HEK293 (cell line): ENCODE results near the gene BCL11A.

Experiments
- CTCF ChIA-PET: fragments of 350-600 bp; formaldehyde crosslinking; extraction: SDS; loops from one replicate; lab custom pipeline; 2021; ENCODE audit warnings: antibody characterized with exemption; lab: Yijun Ruan, JAX
- POLR2A ChIA-PET: fragments of 300-600 bp; formaldehyde crosslinking; extraction: SDS; loops from one replicate; lab custom pipeline; 2020; ENCODE audit warnings: antibody characterized with exemption, inconsistent platforms; lab: Yijun Ruan, JAX
- H3K27ac ChIP-seq: fragments of 200-500 bp; sonication (Bioruptor generic); 2 replicates; pipeline ENCODE4 v1.5.1; 2014; ENCODE audit warnings: low read depth, low read length, control low read depth, inconsistent platforms; ENCODE audit errors: extremely low read depth
- H3K36me3 ChIP-seq, 2 experiments: fragments of 200-500 bp in 1 of 2; sonication (Bioruptor generic) in 1 of 2; 1 replicate in 1 of 2; 2 replicates in 1 of 2; pipeline ENCODE4 v1.5.1; 2014 to 2017; ENCODE audit warnings: inconsistent platforms in 2 of 2, low read length in 2 of 2; ENCODE audit not compliant: control insufficient read depth in 2 of 2, insufficient read depth in 1 of 2
- H3K4me1 ChIP-seq: fragments of 200-500 bp; sonication (Bioruptor generic); 2 replicates; pipeline ENCODE4 v1.5.1; 2014; ENCODE audit warnings: mild to moderate bottlenecking, low read length, inconsistent platforms; ENCODE audit not compliant: control insufficient read depth, insufficient read depth
- H3K4me3 ChIP-seq: 2 replicates; pipeline ENCODE4 v1.5.1; 2011; ENCODE audit warnings: low read depth, mild to moderate bottlenecking, control low read depth, low read length, moderate library complexity
- H3K9me3 ChIP-seq: fragments of 200-500 bp; sonication (Bioruptor generic); 2 replicates; pipeline ENCODE4 v1.5.1; 2014; ENCODE audit warnings: low read depth, low read length, inconsistent platforms; ENCODE audit not compliant: control insufficient read depth, insufficient read depth
- EGR2 ChIP-seq: fragments of 450-650 bp; formaldehyde crosslinking; IDR thresholded peaks from 2 replicates; pipeline ENCODE4 v1.5.1; 2016; ENCODE audit warnings: low read depth, missing biosample characterization, missing genetic modification characterization
- ZBTB20 ChIP-seq: fragments of 450-650 bp; formaldehyde crosslinking; IDR thresholded peaks from 2 replicates; pipeline ENCODE4 v1.5.1; 2016; ENCODE audit warnings: missing biosample characterization, missing genetic modification characterization
- ZFP3 ChIP-seq: fragments of 450-650 bp; formaldehyde crosslinking; IDR thresholded peaks from 2 replicates; pipeline ENCODE4 v1.5.1; 2016; ENCODE audit warnings: low read depth, missing biosample characterization, missing genetic modification characterization
- ZNF140 ChIP-seq: fragments of 450-650 bp; formaldehyde crosslinking; IDR thresholded peaks from 2 replicates; pipeline ENCODE4 v1.5.1; 2016; ENCODE audit warnings: missing biosample characterization, missing genetic modification characterization
- ZNF23 ChIP-seq: fragments of 450-650 bp; formaldehyde crosslinking; IDR thresholded peaks from 2 replicates; pipeline ENCODE4 v1.5.1; 2016; ENCODE audit warnings: missing biosample characterization, missing genetic modification characterization, borderline replicate concordance
- ZNF239 ChIP-seq: fragments of 450-650 bp; formaldehyde crosslinking; IDR thresholded peaks from 2 replicates; pipeline ENCODE4 v1.5.1; 2016; ENCODE audit warnings: missing biosample characterization, missing genetic modification characterization
- ZNF335 ChIP-seq: fragments of 450-650 bp; formaldehyde crosslinking; conservative IDR thresholded peaks from 2 replicates; pipeline ENCODE4 v1.5.1; 2016; ENCODE audit warnings: missing biosample characterization, missing genetic modification characterization
- ZNF76 ChIP-seq: fragments of 450-650 bp; formaldehyde crosslinking; IDR thresholded peaks from 2 replicates; pipeline ENCODE4; 2016; ENCODE audit warnings: low read depth, missing biosample characterization, missing genetic modification characterization, borderline replicate concordance
- ZNF792 ChIP-seq: fragments of 450-650 bp; formaldehyde crosslinking; IDR thresholded peaks from 2 replicates; pipeline ENCODE4 v1.5.1; 2016; ENCODE audit warnings: missing biosample characterization, missing genetic modification characterization
- ZXDB ChIP-seq: fragments of 450-650 bp; formaldehyde crosslinking; IDR thresholded peaks from 2 replicates; pipeline ENCODE4 v1.5.1; 2016; ENCODE audit warnings: missing biosample characterization, missing genetic modification characterization
- TF ChIP-seq, protein P1 (sequence below): fragments of 450-650 bp; formaldehyde crosslinking; IDR thresholded peaks from 2 replicates; pipeline ENCODE4 v1.5.1; 2017; ENCODE audit warnings: missing biosample characterization, missing genetic modification characterization
- TF ChIP-seq, protein P2 (sequence below): fragments of 450-650 bp; formaldehyde crosslinking; conservative IDR thresholded peaks from 2 replicates; pipeline ENCODE4 v1.5.1; 2016; ENCODE audit warnings: low read depth, missing biosample characterization, missing genetic modification characterization
- TF ChIP-seq, protein P3 (sequence below): fragments of 450-650 bp; formaldehyde crosslinking; IDR thresholded peaks from 2 replicates; pipeline ENCODE4 v1.5.1; 2016; ENCODE audit warnings: missing biosample characterization, missing genetic modification characterization
- TF ChIP-seq, protein P4 (sequence below): fragments of 450-650 bp; formaldehyde crosslinking; IDR thresholded peaks from 2 replicates; pipeline ENCODE4 v1.5.1; 2016; ENCODE audit warnings: missing biosample characterization, missing genetic modification characterization
- TF ChIP-seq, protein P5 (sequence below): fragments of 450-650 bp; formaldehyde crosslinking; IDR thresholded peaks from 2 replicates; pipeline ENCODE4 v1.5.1; 2016; ENCODE audit warnings: missing biosample characterization, missing genetic modification characterization
- TF ChIP-seq, protein P6 (sequence below): fragments of 450-650 bp; formaldehyde crosslinking; IDR thresholded peaks from 2 replicates; pipeline ENCODE4 v1.5.1; 2016; ENCODE audit warnings: missing biosample characterization, missing genetic modification characterization

The BCL11A gene

DNA sequence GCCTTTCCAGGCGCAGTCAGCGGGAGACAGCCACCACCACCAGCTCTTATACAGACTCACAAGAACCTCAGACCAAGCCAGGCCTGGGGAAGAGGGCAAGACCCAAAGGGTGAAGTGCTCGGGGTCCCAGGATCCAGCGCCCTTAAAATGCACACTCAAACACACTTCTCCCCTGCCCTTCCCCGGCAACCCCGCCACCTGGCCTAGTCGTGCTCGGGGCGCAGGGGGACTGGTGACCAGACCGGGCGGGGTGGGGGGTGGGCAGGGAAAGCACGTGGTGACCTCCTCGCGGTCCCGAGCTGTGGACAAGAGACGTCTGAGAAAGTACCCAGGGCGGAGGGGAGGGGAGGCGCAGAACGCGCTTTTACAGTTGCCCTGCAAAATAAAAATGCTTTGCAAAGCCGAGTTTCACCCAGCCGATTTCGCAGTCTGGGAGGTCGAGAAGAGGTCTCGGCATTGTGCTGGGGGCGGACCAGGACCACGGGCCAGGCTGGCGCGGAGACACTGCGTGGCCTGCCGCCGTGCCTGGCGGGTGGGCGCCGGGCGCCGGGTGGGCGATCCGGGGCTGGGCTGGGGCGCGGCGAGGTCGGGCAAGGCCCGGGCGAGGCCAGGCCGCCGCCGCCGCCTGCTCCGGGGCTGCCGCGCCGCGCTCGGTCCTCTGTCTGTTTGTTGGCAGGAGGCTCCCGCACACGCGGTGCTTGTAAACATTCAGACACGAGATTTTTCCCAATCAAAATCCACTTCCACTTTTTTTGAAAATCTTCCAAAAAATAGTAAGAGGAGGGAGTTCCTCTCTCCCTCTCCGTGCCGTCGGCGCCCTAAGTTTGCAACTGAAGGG is 2.0 kb downstream of the BCL11A start (continued):
- TF ChIP-seq, protein P1, sequence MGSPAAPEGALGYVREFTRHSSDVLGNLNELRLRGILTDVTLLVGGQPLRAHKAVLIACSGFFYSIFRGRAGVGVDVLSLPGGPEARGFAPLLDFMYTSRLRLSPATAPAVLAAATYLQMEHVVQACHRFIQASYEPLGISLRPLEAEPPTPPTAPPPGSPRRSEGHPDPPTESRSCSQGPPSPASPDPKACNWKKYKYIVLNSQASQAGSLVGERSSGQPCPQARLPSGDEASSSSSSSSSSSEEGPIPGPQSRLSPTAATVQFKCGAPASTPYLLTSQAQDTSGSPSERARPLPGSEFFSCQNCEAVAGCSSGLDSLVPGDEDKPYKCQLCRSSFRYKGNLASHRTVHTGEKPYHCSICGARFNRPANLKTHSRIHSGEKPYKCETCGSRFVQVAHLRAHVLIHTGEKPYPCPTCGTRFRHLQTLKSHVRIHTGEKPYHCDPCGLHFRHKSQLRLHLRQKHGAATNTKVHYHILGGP (tag by site-specific recombination) = no peak
- TF ChIP-seq ZBTB20 = no peak; the same call in 1 of the 2 replicates
- no peak for TF ChIP-seq ZFP3 (tag by site-specific recombination)
- TF ChIP-seq EGR2 (tag by site-specific recombination) = no peak
- TF ChIP-seq ZNF140 = no peak
- no peak for TF ChIP-seq ZNF239 (tag by site-specific recombination)
- no peak for TF ChIP-seq ZNF76 (tag by site-specific recombination)
- no peak for TF ChIP-seq ZNF792
- TF ChIP-seq, protein P2, sequence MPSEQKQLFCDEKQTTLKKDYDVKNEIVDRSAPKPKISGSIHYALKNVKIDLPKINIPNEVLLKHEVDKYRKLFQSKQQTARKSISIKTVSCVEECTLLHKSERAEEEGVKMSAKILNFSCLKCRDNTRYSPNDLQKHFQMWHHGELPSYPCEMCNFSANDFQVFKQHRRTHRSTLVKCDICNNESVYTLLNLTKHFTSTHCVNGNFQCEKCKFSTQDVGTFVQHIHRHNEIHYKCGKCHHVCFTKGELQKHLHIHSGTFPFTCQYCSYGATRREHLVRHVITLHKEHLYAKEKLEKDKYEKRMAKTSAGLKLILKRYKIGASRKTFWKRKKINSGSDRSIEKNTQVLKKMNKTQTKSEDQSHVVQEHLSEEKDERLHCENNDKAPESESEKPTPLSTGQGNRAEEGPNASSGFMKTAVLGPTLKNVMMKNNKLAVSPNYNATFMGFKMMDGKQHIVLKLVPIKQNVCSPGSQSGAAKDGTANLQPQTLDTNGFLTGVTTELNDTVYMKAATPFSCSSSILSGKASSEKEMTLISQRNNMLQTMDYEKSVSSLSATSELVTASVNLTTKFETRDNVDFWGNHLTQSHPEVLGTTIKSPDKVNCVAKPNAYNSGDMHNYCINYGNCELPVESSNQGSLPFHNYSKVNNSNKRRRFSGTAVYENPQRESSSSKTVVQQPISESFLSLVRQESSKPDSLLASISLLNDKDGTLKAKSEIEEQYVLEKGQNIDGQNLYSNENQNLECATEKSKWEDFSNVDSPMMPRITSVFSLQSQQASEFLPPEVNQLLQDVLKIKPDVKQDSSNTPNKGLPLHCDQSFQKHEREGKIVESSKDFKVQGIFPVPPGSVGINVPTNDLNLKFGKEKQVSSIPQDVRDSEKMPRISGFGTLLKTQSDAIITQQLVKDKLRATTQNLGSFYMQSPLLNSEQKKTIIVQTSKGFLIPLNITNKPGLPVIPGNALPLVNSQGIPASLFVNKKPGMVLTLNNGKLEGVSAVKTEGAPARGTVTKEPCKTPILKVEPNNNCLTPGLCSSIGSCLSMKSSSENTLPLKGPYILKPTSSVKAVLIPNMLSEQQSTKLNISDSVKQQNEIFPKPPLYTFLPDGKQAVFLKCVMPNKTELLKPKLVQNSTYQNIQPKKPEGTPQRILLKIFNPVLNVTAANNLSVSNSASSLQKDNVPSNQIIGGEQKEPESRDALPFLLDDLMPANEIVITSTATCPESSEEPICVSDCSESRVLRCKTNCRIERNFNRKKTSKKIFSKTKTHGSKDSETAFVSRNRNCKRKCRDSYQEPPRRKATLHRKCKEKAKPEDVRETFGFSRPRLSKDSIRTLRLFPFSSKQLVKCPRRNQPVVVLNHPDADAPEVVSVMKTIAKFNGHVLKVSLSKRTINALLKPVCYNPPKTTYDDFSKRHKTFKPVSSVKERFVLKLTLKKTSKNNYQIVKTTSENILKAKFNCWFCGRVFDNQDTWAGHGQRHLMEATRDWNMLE (tag by site-specific recombination) = no peak

DNA sequence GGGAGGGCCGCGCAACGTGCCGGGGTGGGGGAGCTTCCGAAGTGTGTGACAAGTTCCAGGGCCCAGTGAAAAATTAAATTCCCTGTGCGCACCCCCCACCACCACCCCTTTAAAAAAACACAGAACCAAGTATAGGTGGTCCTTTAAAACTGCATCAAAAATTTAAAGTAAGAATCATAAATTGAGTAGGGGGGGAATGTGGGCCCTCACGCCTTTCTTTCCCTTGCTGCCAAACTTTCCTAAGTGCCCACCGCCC is 2.5 kb downstream of the BCL11A start:
- peak; percentile 13; the same call in 1 of the 2 replicates for TF ChIP-seq ZNF335 (tag by site-specific recombination)
- no peak for TF ChIP-seq ZXDB (tag by site-specific recombination)
- no peak for TF ChIP-seq ZNF23 (tag by site-specific recombination)
- TF ChIP-seq, protein P3, sequence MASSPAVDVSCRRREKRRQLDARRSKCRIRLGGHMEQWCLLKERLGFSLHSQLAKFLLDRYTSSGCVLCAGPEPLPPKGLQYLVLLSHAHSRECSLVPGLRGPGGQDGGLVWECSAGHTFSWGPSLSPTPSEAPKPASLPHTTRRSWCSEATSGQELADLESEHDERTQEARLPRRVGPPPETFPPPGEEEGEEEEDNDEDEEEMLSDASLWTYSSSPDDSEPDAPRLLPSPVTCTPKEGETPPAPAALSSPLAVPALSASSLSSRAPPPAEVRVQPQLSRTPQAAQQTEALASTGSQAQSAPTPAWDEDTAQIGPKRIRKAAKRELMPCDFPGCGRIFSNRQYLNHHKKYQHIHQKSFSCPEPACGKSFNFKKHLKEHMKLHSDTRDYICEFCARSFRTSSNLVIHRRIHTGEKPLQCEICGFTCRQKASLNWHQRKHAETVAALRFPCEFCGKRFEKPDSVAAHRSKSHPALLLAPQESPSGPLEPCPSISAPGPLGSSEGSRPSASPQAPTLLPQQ (tag by site-specific recombination) = no peak
- TF ChIP-seq, protein P4, sequence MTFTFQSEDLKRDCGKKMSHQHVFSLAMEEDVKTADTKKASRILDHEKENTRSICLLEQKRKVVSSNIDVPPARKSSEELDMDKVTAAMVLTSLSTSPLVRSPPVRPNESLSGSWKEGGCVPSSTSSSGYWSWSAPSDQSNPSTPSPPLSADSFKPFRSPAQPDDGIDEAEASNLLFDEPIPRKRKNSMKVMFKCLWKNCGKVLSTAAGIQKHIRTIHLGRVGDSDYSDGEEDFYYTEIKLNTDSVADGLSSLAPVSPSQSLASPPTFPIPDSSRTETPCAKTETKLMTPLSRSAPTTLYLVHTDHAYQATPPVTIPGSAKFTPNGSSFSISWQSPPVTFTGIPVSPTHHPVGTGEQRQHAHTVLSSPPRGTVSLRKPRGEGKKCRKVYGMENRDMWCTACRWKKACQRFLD (tag by site-specific recombination) = no peak
- TF ChIP-seq, protein P5, sequence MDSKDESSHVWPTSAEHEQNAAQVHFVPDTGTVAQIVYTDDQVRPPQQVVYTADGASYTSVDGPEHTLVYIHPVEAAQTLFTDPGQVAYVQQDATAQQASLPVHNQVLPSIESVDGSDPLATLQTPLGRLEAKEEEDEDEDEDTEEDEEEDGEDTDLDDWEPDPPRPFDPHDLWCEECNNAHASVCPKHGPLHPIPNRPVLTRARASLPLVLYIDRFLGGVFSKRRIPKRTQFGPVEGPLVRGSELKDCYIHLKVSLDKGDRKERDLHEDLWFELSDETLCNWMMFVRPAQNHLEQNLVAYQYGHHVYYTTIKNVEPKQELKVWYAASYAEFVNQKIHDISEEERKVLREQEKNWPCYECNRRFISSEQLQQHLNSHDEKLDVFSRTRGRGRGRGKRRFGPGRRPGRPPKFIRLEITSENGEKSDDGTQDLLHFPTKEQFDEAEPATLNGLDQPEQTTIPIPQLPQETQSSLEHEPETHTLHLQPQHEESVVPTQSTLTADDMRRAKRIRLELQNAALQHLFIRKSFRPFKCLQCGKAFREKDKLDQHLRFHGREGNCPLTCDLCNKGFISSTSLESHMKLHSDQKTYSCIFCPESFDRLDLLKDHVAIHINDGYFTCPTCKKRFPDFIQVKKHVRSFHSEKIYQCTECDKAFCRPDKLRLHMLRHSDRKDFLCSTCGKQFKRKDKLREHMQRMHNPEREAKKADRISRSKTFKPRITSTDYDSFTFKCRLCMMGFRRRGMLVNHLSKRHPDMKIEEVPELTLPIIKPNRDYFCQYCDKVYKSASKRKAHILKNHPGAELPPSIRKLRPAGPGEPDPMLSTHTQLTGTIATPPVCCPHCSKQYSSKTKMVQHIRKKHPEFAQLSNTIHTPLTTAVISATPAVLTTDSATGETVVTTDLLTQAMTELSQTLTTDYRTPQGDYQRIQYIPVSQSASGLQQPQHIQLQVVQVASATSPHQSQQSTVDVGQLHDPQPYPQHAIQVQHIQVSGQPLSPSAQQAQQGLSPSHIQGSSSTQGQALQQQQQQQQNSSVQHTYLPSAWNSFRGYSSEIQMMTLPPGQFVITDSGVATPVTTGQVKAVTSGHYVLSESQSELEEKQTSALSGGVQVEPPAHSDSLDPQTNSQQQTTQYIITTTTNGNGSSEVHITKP (tag by site-specific recombination) = peak; percentile 66
- TF ChIP-seq, protein P6, sequence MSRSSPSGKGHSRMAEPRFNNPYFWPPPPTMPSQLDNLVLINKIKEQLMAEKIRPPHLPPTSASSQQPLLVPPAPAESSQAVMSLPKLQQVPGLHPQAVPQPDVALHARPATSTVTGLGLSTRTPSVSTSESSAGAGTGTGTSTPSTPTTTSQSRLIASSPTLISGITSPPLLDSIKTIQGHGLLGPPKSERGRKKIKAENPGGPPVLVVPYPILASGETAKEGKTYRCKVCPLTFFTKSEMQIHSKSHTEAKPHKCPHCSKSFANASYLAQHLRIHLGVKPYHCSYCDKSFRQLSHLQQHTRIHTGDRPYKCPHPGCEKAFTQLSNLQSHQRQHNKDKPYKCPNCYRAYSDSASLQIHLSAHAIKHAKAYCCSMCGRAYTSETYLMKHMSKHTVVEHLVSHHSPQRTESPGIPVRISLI = no peak
- POLR2A ChIA-PET = interaction anchor here (1.1 to 2.5 kb wide), 6 partner anchors 10 to 103 kb away, joined by 3 to 12 read pairs (median 6); no protein-coding TSS in a partner anchor
- Histone ChIP-seq H3K4me3 (peak overlapping the region; percentile 77), H3K4me1 (peaks cover 19% of the 10 kb centered on the region), H3K27ac (peak overlapping the region; percentile 99), H3K36me3 (peaks cover 0 to 4% of the 10 kb centered on the region in 2 experiments; a peak in 1 of 3 replicates), H3K9me3 (no peaks in the 10 kb centered on the region)
- CTCF ChIA-PET = interaction anchor here (0.6 to 1.7 kb wide), 4 partner anchors 14 to 484 kb away, joined by 3 to 5 read pairs (median 4); no protein-coding TSS in a partner anchor
